HUES48 (cell line): Measurements from ENCODE around the gene KDM3A.
A peak's percentile ranks its signal among the peaks of the same experiment; 100 is the strongest.

ENCODE experiments used
- H3K27ac ChIP-seq: one replicate; pipeline ENCODE4 v1.7.0; 2013; ENCODE audit warnings: low read depth, low read length, inconsistent platforms
- H3K27me3 ChIP-seq: 2 replicates; pipeline ENCODE4 v1.6.1; 2013; ENCODE audit warnings: mild to moderate bottlenecking, low read length; ENCODE audit not compliant: control insufficient read depth, insufficient read depth
- H3K36me3 ChIP-seq: 2 replicates; pipeline ENCODE4 v1.6.1; 2013; ENCODE audit warnings: low read length; ENCODE audit not compliant: control insufficient read depth, insufficient read depth
- H3K4me1 ChIP-seq: 2 replicates; pipeline ENCODE4 v1.6.1; 2013; ENCODE audit warnings: mild to moderate bottlenecking, low read length; ENCODE audit not compliant: control insufficient read depth, insufficient read depth
- H3K4me3 ChIP-seq: 2 replicates; pipeline ENCODE4 v1.5.1; 2013; ENCODE audit warnings: mild to moderate bottlenecking, low read depth, low read length
- H3K9ac ChIP-seq: 2 replicates; pipeline ENCODE4 v1.6.1; 2013; ENCODE audit warnings: mild to moderate bottlenecking, low read depth, low read length, moderate library complexity
- H3K9me3 ChIP-seq: 2 replicates; pipeline ENCODE4 v1.6.1; 2013; ENCODE audit warnings: low read length; ENCODE audit not compliant: control insufficient read depth, insufficient read depth

The KDM3A gene

GRCh38 chr2:86434290-86434689 lies 6.9 kb upstream of the KDM3A start:
- Histone ChIP-seq H3K36me3 (no peaks in the 10 kb centered on the region), H3K9me3 (peaks cover 22% of the 10 kb centered on the region), H3K9ac (no peak overlapping the region), H3K4me3 (no peak overlapping the region), H3K4me1 (no peaks in the 10 kb centered on the region), H3K27ac (no peak overlapping the region), H3K27me3 (no peaks in the 10 kb centered on the region)

DNA sequence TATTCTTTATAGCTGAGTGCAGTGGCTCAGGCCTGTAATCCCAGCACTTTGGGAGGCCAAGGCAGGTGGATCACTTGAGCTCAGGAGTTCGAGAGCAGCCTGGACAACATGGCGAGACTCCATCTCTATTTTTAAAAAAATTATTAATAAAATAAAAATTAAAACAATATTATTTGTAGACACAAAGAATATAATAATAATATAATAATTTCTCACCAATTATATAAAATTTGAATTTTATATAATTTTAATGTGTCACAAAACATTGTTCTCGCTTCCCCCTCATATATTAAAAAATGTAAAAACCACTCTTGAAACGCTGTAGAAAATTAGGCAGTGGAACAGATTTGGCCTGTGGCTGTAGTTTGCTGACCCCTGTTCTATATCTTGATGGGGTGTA lies 5.6 kb upstream of the KDM3A start:
- H3K9me3 ChIP-seq = peaks cover 31% of the 10 kb centered on the region
- no peaks in the 10 kb centered on the region for H3K4me1 ChIP-seq
- no peak overlapping the region for H3K27ac ChIP-seq
- no peak overlapping the region for H3K4me3 ChIP-seq
- H3K9ac ChIP-seq = no peak overlapping the region
- H3K36me3 ChIP-seq = no peaks in the 10 kb centered on the region
- H3K27me3 ChIP-seq = peaks cover 6% of the 10 kb centered on the region; the same call in 1 of the 2 replicates

- H3K27me3 ChIP-seq = peaks cover 6% of the 10 kb centered on the region; the same call in 1 of the 2 replicates
- H3K4me3 ChIP-seq = no peak overlapping the region
- no peak overlapping the region for H3K9ac ChIP-seq
- H3K27ac ChIP-seq = no peak overlapping the region
- peaks cover 31% of the 10 kb centered on the region for H3K9me3 ChIP-seq
- H3K36me3 ChIP-seq = no peaks in the 10 kb centered on the region
- H3K4me1 ChIP-seq = no peaks in the 10 kb centered on the region
These were observed 4.8 kb upstream of the KDM3A start for GRCh38 chr2:86436328-86436727.

- peak overlapping the region; percentile 99 for H3K27ac ChIP-seq
- 0 out of 2 replicates have a peak, but pooled peaks cover 7% of the 10 kb centered on the region for H3K4me1 ChIP-seq
- H3K9ac ChIP-seq = no peak overlapping the region
- peaks cover 4% of the 10 kb centered on the region; the same call in 1 of the 2 replicates for H3K36me3 ChIP-seq
- H3K9me3 ChIP-seq = peaks cover 31% of the 10 kb centered on the region
- H3K27me3 ChIP-seq = peaks cover 6% of the 10 kb centered on the region; the same call in 1 of the 2 replicates
- peak overlapping the region; percentile 75 for H3K4me3 ChIP-seq
These were observed 1.1 kb upstream of the KDM3A start for GRCh38 chr2:86439879-86440630.

DNA sequence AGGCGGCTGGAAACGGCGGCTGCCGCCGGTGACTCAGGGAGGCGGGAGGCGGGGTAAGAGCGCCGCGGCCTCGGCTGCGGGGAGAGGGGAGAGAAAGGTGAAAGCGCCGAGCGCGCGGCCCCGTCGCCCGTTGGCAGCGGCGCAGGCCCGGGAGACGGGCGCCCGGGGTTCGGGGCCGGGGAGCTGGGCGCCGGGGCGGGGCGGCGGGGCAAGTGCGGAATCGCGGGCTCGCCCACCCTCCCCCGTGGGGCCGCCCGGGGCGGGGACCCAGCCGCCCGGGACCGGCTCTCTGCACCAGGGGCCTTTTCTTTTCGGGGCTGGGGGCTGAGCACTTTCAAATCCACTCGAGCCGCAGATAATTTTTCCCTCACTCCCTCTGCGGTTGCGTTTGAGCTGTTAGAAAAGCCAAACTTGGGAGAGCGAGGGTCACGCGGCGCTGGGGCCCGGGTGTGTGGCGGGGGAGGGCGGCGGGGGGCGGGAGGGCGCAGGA lies 266 bp downstream of the KDM3A start:
- peaks cover 6% of the 10 kb centered on the region; the same call in 1 of the 2 replicates for H3K27me3 ChIP-seq
- 0 out of 2 replicates have a peak, but pooled peaks cover 7% of the 10 kb centered on the region for H3K4me1 ChIP-seq
- H3K9ac ChIP-seq = no peak overlapping the region; the same call in 1 of the 2 replicates
- peak overlapping the region; percentile 99 for H3K27ac ChIP-seq
- H3K9me3 ChIP-seq = peaks cover 31% of the 10 kb centered on the region
- peaks cover 9% of the 10 kb centered on the region for H3K36me3 ChIP-seq
- H3K4me3 ChIP-seq = peak overlapping the region; percentile 75

DNA sequence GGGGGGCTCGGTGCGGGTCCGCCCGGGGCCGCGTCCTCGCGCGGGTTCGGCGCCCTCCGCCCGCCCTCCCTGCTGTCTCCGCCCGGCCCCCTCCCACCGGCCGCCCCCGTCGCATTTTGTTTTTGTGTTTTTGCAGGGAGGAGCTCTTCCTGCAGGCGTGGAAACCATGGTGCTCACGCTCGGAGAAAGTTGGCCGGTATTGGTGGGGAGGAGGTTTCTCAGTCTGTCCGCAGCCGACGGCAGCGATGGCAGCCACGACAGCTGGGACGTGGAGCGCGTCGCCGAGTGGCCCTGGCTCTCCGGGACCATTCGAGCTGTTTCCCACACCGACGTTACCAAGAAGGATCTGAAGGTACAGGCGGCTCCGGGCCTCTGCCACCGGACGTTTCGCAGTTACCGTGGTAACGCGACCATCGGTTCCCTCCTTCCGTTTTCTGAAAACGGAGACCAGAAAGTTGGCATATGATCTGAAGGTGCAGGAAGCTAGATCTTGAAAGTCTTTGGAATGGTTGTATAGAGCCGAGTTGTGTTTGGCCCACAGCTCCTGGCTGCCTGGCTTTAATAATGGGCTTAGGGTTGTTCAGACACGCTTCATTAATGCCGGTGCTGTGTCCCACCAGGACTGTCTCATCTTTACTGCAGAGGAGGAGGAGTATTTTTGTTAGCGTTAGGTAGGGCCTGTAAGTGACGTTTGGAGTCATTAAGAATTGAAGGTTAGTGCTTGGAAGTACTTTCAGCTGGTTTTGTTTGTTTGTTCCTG lies 891 bp downstream of the KDM3A start:
- H3K4me3 ChIP-seq = peak overlapping the region; percentile 75
- H3K27me3 ChIP-seq = peaks cover 6% of the 10 kb centered on the region; the same call in 1 of the 2 replicates
- peaks cover 9% of the 10 kb centered on the region for H3K36me3 ChIP-seq
- peak overlapping the region; percentile 60 for H3K27ac ChIP-seq
- 0 out of 2 replicates have a peak, but pooled peaks cover 7% of the 10 kb centered on the region for H3K4me1 ChIP-seq
- peaks cover 31% of the 10 kb centered on the region for H3K9me3 ChIP-seq
- no peak overlapping the region for H3K9ac ChIP-seq

- no peak overlapping the region for H3K27ac ChIP-seq
These were observed 1.5 kb downstream of the KDM3A start for GRCh38 chr2:86442642-86443005.

GRCh38 chr2:86443631-86444350 lies 2.6 kb downstream of the KDM3A start:
- Histone ChIP-seq H3K27ac (no peak overlapping the region), H3K9ac (no peak overlapping the region), H3K27me3 (peaks cover 6% of the 10 kb centered on the region; the same call in 1 of the 2 replicates), H3K36me3 (peaks cover 9% of the 10 kb centered on the region), H3K9me3 (peaks cover 17% of the 10 kb centered on the region), H3K4me3 (no peak overlapping the region), H3K4me1 (0 out of 2 replicates have a peak, but pooled peaks cover 8% of the 10 kb centered on the region)

More at GRCh38 chr2:86442642-86443005, 1.5 kb downstream of the KDM3A start:
- H3K4me3 ChIP-seq = peak overlapping the region; percentile 75
- H3K27me3 ChIP-seq = peaks cover 6% of the 10 kb centered on the region; the same call in 1 of the 2 replicates
- no peak overlapping the region for H3K9ac ChIP-seq
- 0 out of 2 replicates have a peak, but pooled peaks cover 7% of the 10 kb centered on the region for H3K4me1 ChIP-seq
- H3K9me3 ChIP-seq = peaks cover 27% of the 10 kb centered on the region
- H3K36me3 ChIP-seq = peaks cover 9% of the 10 kb centered on the region

- Histone ChIP-seq H3K36me3 (peaks cover 19% of the 10 kb centered on the region), H3K4me3 (no peak overlapping the region), H3K9ac (no peak overlapping the region), H3K4me1 (peaks cover 19% of the 10 kb centered on the region), H3K9me3 (peaks cover under 1% of the 10 kb centered on the region; the same call in 1 of the 2 replicates), H3K27ac (no peak overlapping the region), H3K27me3 (no peaks in the 10 kb centered on the region)
These were observed 4.3 kb downstream of the KDM3A start for GRCh38 chr2:86445436-86445835.

- Histone ChIP-seq H3K4me1 (peaks cover 19% of the 10 kb centered on the region), H3K9me3 (no peaks in the 10 kb centered on the region), H3K27ac (no peak overlapping the region), H3K36me3 (peaks cover 25% of the 10 kb centered on the region), H3K9ac (no peak overlapping the region), H3K4me3 (no peak overlapping the region), H3K27me3 (no peaks in the 10 kb centered on the region)
These were observed 4.9 kb downstream of the KDM3A start for GRCh38 chr2:86446060-86446459.
